Neural progenitor cell (in vitro differentiated cells): ENCODE data around the gene MBD2. TPM values are rescaled to one million over a fixed set of nuclear protein-coding genes. Genes with fewer than 3 reads are reported as not detected.

Source experiments
- DNase-seq: peaks from one replicate; pipeline ENCODE4 v3.0.0-alpha.2; 2016; ENCODE audit warnings: low spot score
- H2AFZ ChIP-seq: fragments of 200-600 bp; sonication (generic); replicated peaks from 2 replicates; pipeline ENCODE4 v1.6.1; 2016; ENCODE audit warnings: antibody characterized with exemption
- H3F3A ChIP-seq: fragments of 200-600 bp; sonication (generic); 2 replicates; pipeline ENCODE4 v1.6.1; 2016; ENCODE audit warnings: antibody characterized with exemption, low read depth
- H3K27ac ChIP-seq: fragments of 200-600 bp; sonication (generic); 2 replicates; pipeline ENCODE4 v1.5.1; 2016; ENCODE audit warnings: mild to moderate bottlenecking
- H3K27me3 ChIP-seq: fragments of 200-600 bp; sonication (generic); 2 replicates; pipeline ENCODE4 v1.6.1; 2016; ENCODE audit warnings: mild to moderate bottlenecking, moderate library complexity
- H3K36me3 ChIP-seq: fragments of 200-600 bp; sonication (generic); 2 replicates; pipeline ENCODE4 v1.5.1; 2016
- H3K4me1 ChIP-seq: fragments of 200-600 bp; sonication (generic); 2 replicates; pipeline ENCODE4 v1.6.1; 2016; ENCODE audit warnings: mixed run types
- H3K4me2 ChIP-seq: fragments of 200-600 bp; sonication (generic); 2 replicates; pipeline ENCODE4 v1.6.1; 2016
- H3K4me3 ChIP-seq: fragments of 200-600 bp; sonication (generic); 2 replicates; pipeline ENCODE4 v1.5.1; 2016
- H3K79me2 ChIP-seq: fragments of 200-600 bp; sonication (generic); 2 replicates; pipeline ENCODE4 v1.6.1; 2016; ENCODE audit warnings: low read depth
- H3K9ac ChIP-seq: fragments of 200-600 bp; sonication (generic); 2 replicates; pipeline ENCODE4 v1.6.1; 2016
- H3K9me3 ChIP-seq: fragments of 200-600 bp; sonication (generic); 2 replicates; pipeline ENCODE4 v1.5.1; 2016; ENCODE audit warnings: low read depth
- H4K20me1 ChIP-seq: fragments of 200-600 bp; sonication (generic); 2 replicates; pipeline ENCODE4 v1.6.1; 2016; ENCODE audit warnings: low read depth
- H3K27ac Mint-ChIP-seq: 3 replicates; pipeline ENCODE4 v1.8.0; 2021; ENCODE audit warnings: mixed read lengths
- H3K27me3 Mint-ChIP-seq: 2 replicates; pipeline ENCODE4 v1.8.0; 2022; ENCODE audit warnings: low read depth, mild to moderate bottlenecking, inconsistent platforms, moderate library complexity, mixed read lengths; ENCODE audit not compliant: insufficient read depth
- H3K36me3 Mint-ChIP-seq: 3 replicates; pipeline ENCODE4 v1.8.0; 2021; ENCODE audit warnings: mixed read lengths
- H3K4me1 Mint-ChIP-seq: 3 replicates; pipeline ENCODE4 v1.8.0; 2021; ENCODE audit warnings: mixed read lengths
- H3K4me3 Mint-ChIP-seq: 3 replicates; pipeline ENCODE4 v1.8.0; 2021; ENCODE audit warnings: mild to moderate bottlenecking, moderate library complexity, mixed read lengths
- H3K9me3 Mint-ChIP-seq: 3 replicates; pipeline ENCODE4 v1.8.0; 2020; ENCODE audit warnings: mixed read lengths
- EZH2 ChIP-seq: fragments of 200-600 bp; sonication (generic); IDR thresholded peaks from 2 replicates; pipeline ENCODE4 v1.6.1; 2017; ENCODE audit warnings: antibody characterized with exemption, mild to moderate bottlenecking, moderate library complexity
- EZH2phosphoT487 ChIP-seq: fragments of 200-600 bp; sonication (generic); IDR thresholded peaks from 2 replicates; pipeline ENCODE4 v1.6.1; 2017; ENCODE audit warnings: antibody characterized with exemption
- total RNA-seq: library from RNA; depleted of rRNA; stranded (reverse); fragments of >200 nt; gene quantifications from 2 replicates; pipeline ENCODE4 v1.2.3, GENCODE V29; 2015; ENCODE audit warnings: low replicate concordance
- TF ChIP-seq, protein P1 (sequence below): fragments of 200-600 bp; sonication (generic); IDR thresholded peaks from 2 replicates; pipeline ENCODE4 v1.5.1; 2017; ENCODE audit warnings: antibody characterized with exemption, mild to moderate bottlenecking

Gene MBD2
- total RNA-seq, 1 donor from 2014 or later = 36.5 TPM

DNA sequence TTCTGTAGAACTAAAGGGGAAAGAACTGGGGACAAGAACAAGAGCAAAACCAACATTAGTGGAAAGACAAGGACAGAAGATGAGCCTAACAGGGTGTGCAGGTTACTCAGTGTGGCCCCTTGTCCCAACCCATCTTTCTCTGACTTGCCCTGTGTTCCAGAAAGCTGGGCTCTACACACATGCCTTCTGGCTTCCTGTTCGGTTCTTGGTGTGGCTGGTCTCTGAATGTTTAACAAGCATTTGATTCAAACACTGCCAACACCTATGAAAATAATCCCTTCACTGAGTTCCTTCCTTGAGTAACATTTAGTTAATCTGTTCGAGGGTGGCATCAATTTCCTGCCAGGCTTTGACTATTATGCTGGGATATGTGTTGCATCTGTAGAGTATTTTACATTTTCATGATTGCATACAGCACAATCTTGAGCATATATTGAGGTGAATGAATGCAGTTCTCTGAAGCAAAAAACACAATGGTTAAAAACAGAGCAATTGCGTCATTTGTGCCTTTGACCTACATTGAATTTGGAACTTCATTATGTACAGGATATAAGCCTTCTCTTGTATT, 83.3 kb downstream of the MBD2 start:
- no peaks in the 10 kb centered on the region for H3F3A ChIP-seq
- no peaks in the 10 kb centered on the region for H3K9me3 ChIP-seq
- H3K27me3 Mint-ChIP-seq = no peaks in the 10 kb centered on the region
- no peaks in the 10 kb centered on the region for H4K20me1 ChIP-seq
- H3K27ac ChIP-seq = no peak overlapping the region
- no peak for DNase-seq
- TF ChIP-seq, protein P1, sequence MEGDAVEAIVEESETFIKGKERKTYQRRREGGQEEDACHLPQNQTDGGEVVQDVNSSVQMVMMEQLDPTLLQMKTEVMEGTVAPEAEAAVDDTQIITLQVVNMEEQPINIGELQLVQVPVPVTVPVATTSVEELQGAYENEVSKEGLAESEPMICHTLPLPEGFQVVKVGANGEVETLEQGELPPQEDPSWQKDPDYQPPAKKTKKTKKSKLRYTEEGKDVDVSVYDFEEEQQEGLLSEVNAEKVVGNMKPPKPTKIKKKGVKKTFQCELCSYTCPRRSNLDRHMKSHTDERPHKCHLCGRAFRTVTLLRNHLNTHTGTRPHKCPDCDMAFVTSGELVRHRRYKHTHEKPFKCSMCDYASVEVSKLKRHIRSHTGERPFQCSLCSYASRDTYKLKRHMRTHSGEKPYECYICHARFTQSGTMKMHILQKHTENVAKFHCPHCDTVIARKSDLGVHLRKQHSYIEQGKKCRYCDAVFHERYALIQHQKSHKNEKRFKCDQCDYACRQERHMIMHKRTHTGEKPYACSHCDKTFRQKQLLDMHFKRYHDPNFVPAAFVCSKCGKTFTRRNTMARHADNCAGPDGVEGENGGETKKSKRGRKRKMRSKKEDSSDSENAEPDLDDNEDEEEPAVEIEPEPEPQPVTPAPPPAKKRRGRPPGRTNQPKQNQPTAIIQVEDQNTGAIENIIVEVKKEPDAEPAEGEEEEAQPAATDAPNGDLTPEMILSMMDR = no peak
- TF ChIP-seq EZH2 (no peak), EZH2phosphoT487 (no peak)
- H2AFZ ChIP-seq = no peak overlapping the region
- peaks cover 2% of the 10 kb centered on the region for H3K36me3 Mint-ChIP-seq
- H3K4me1 ChIP-seq = no peaks in the 10 kb centered on the region
- no peaks in the 10 kb centered on the region for H3K27me3 ChIP-seq
- no peaks in the 10 kb centered on the region for H3K4me1 Mint-ChIP-seq
- H3K36me3 ChIP-seq = peaks cover 3% of the 10 kb centered on the region
- H3K9me3 Mint-ChIP-seq = peaks cover 14% of the 10 kb centered on the region
- no peak overlapping the region for H3K4me3 ChIP-seq
- H3K4me2 ChIP-seq = no peak overlapping the region
- no peaks in the 10 kb centered on the region for H3K79me2 ChIP-seq
- H3K4me3 Mint-ChIP-seq = no peak overlapping the region
- no peak overlapping the region for H3K9ac ChIP-seq
- no peak overlapping the region for H3K27ac Mint-ChIP-seq

DNA sequence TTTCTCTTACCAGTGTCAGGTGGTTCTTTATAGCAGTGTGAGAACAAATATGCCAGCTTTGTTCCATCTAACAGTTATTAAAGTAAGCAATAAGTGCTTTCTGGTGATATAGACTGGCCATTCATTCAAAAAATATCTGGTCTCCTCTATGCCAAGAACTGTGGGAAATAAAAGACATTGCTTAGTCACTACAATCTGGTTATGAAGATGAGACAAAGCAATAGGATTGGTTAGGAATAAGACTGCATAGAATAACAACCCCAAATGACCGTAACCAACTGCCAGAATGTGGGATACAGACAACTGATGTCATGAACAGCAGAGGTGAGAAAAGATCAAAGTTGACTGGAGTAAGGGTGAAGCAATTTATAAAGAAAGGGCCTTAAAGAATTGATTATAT, 83.8 kb downstream of the MBD2 start:
- no peak for DNase-seq
- Histone ChIP-seq H3K27me3 (no peaks in the 10 kb centered on the region), H3K9me3 (no peaks in the 10 kb centered on the region), H3K9ac (no peak overlapping the region), H3K4me3 (no peak overlapping the region), H3K27ac (no peak overlapping the region), H2AFZ (no peak overlapping the region), H3F3A (no peaks in the 10 kb centered on the region), H3K79me2 (no peaks in the 10 kb centered on the region), H3K4me1 (no peaks in the 10 kb centered on the region), H3K36me3 (peaks cover 3% of the 10 kb centered on the region), H4K20me1 (no peaks in the 10 kb centered on the region), H3K4me2 (no peak overlapping the region)
- TF ChIP-seq EZH2phosphoT487 (no peak), EZH2 (no peak)
- TF ChIP-seq, protein P1 = no peak
- H3K4me1 Mint-ChIP-seq = no peaks in the 10 kb centered on the region
- H3K36me3 Mint-ChIP-seq = peaks cover 2% of the 10 kb centered on the region
- H3K9me3 Mint-ChIP-seq = peaks cover 14% of the 10 kb centered on the region
- H3K4me3 Mint-ChIP-seq = no peak overlapping the region
- no peaks in the 10 kb centered on the region for H3K27me3 Mint-ChIP-seq
- H3K27ac Mint-ChIP-seq = no peak overlapping the region

DNA sequence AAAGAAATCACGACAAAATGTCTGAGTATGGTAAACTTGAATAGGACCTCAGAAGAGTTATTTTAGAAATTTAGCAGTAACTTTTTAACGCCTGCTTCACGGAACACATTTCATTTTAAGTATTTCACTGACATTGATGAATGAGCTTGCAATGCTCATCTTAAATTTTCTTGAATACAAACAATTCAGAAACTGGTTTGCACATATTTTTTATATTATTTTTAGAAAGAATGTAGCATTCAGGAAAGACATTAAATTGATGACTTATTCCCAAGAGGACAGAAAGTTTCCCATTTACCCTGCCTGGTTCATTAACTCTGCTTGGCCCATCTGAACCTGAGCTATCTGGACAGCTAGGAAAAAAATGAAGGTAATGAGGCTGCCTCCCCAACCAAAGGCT, 89.3 kb downstream of the MBD2 start:
- Histone ChIP-seq H3K9ac (no peak overlapping the region), H3K27me3 (no peaks in the 10 kb centered on the region), H3K79me2 (no peaks in the 10 kb centered on the region), H3K4me1 (peaks cover 10% of the 10 kb centered on the region), H3K27ac (no peak overlapping the region), H3K36me3 (no peaks in the 10 kb centered on the region), H2AFZ (no peak overlapping the region), H4K20me1 (no peaks in the 10 kb centered on the region), H3F3A (peaks cover 9% of the 10 kb centered on the region), H3K4me2 (no peak overlapping the region), H3K4me3 (no peak overlapping the region), H3K9me3 (no peaks in the 10 kb centered on the region)
- TF ChIP-seq EZH2 = no peak
- TF ChIP-seq, protein P1 = no peak
- no peak for TF ChIP-seq EZH2phosphoT487
- H3K27me3 Mint-ChIP-seq = no peaks in the 10 kb centered on the region
- no peaks in the 10 kb centered on the region for H3K4me1 Mint-ChIP-seq
- H3K9me3 Mint-ChIP-seq = peaks cover 4% of the 10 kb centered on the region
- no peak overlapping the region for H3K4me3 Mint-ChIP-seq
- no peak overlapping the region for H3K27ac Mint-ChIP-seq
- H3K36me3 Mint-ChIP-seq = no peaks in the 10 kb centered on the region
- DNase-seq = no peak
